ENCODE measurements around the gene PRPF8. TPM values are rescaled to one million over a fixed set of nuclear protein-coding genes. Genes with fewer than 3 reads are reported as not detected.

Gene PRPF8
- 100 to 1,000 TPM; 332 to 390 TPM for total RNA-seq

GRCh38 chr17:1684378-1685189 lies at the start of gene PRPF8:
Gene PRPF8 (minus strand): TSS chr17:1684867. CDS start chr17:1684571, 296 bp downstream.
- no peaks in the 10 kb centered on the region for H3K9me3 Mint-ChIP-seq
- H3K36me3 Mint-ChIP-seq (ENCODE audit: insufficient read depth in 2 of 2), result peaks cover 21 to 41% of the 10 kb centered on the region in 2 donors
- peak within 1 kb of the TSS; percentile 98 to 100 for H3K4me3 Mint-ChIP-seq
- H3K27me3 Mint-ChIP-seq (ENCODE audit: low read depth), result no peaks in the 10 kb centered on the region
- peak; percentile 99 to 100 for ATAC-seq (replicated peaks in 1 of 2)
- DNase-seq, result peak; percentile 98 to 99
- peak within 1 kb of the TSS; percentile 98 for H3K27ac Mint-ChIP-seq
- H3K4me1 Mint-ChIP-seq (ENCODE audit: low read depth), result peaks cover 40% of the 10 kb centered on the region

- ATAC-seq (replicated peaks in 1 of 2) (no peak), DNase-seq (no peak)
- Mint-ChIP-seq H3K4me3 (no peak overlapping the region), H3K4me1 (ENCODE audit: low read depth) (peaks cover 23% of the 10 kb centered on the region), H3K27me3 (ENCODE audit: low read depth) (no peaks in the 10 kb centered on the region), H3K27ac (no peak overlapping the region), H3K9me3 (no peaks in the 10 kb centered on the region), H3K36me3 (ENCODE audit: insufficient read depth in 2 of 2) (no peaks in the 10 kb centered on the region)
Measured at GRCh38 chr17:1733759-1734158, 49.1 kb upstream of the PRPF8 start.

GRCh38 chr17:1732833-1733321 lies 48.2 kb upstream of the PRPF8 start:
- H3K36me3 Mint-ChIP-seq (ENCODE audit: insufficient read depth in 2 of 2), result no peaks in the 10 kb centered on the region
- H3K4me3 Mint-ChIP-seq, result no peak overlapping the region

GRCh38 chr17:1732241-1732832 lies 47.7 kb upstream of the PRPF8 start:
- DNase-seq (no peak), ATAC-seq (replicated peaks in 1 of 2) (no peak)
- H3K4me3 Mint-ChIP-seq, result no peak overlapping the region
- H3K27ac Mint-ChIP-seq, result no peak overlapping the region
- H3K9me3 Mint-ChIP-seq, result no peaks in the 10 kb centered on the region
- no peaks in the 10 kb centered on the region for H3K36me3 Mint-ChIP-seq (ENCODE audit: insufficient read depth in 2 of 2)
- H3K27me3 Mint-ChIP-seq (ENCODE audit: low read depth), result no peaks in the 10 kb centered on the region
- H3K4me1 Mint-ChIP-seq (ENCODE audit: low read depth), result peaks cover 27% of the 10 kb centered on the region

More at GRCh38 chr17:1732833-1733321, 48.2 kb upstream of the PRPF8 start:
- Mint-ChIP-seq H3K27me3 (ENCODE audit: low read depth) (no peaks in the 10 kb centered on the region), H3K27ac (no peak overlapping the region), H3K4me1 (ENCODE audit: low read depth) (peaks cover 30% of the 10 kb centered on the region), H3K9me3 (no peaks in the 10 kb centered on the region)
- DNase-seq (no peak), ATAC-seq (replicated peaks in 1 of 2) (no peak)

GRCh38 chr17:1731194-1731506 lies 46.5 kb upstream of the PRPF8 start:
- Mint-ChIP-seq H3K36me3 (ENCODE audit: insufficient read depth in 2 of 2) (no peaks in the 10 kb centered on the region), H3K27ac (no peak overlapping the region), H3K27me3 (ENCODE audit: low read depth) (no peaks in the 10 kb centered on the region), H3K4me3 (no peak overlapping the region), H3K4me1 (ENCODE audit: low read depth) (peaks cover 16% of the 10 kb centered on the region), H3K9me3 (no peaks in the 10 kb centered on the region)
- ATAC-seq (replicated peaks in 1 of 2), result no peak
- DNase-seq, result no peak

- H3K4me3 Mint-ChIP-seq, result no peak overlapping the region
- H3K4me1 Mint-ChIP-seq (ENCODE audit: low read depth), result peaks cover 19% of the 10 kb centered on the region
- H3K27me3 Mint-ChIP-seq (ENCODE audit: low read depth), result no peaks in the 10 kb centered on the region
- no peak overlapping the region for H3K27ac Mint-ChIP-seq
- no peak for DNase-seq
- H3K9me3 Mint-ChIP-seq, result no peaks in the 10 kb centered on the region
- H3K36me3 Mint-ChIP-seq (ENCODE audit: insufficient read depth in 2 of 2), result no peaks in the 10 kb centered on the region
- peak in 1 of 2 donors; percentile 13 for ATAC-seq (replicated peaks in 1 of 2)
Measured at GRCh38 chr17:1730326-1731193, 45.9 kb upstream of the PRPF8 start.

- no peak for DNase-seq
- no peak for ATAC-seq (replicated peaks in 1 of 2)
- no peaks in the 10 kb centered on the region for H3K36me3 Mint-ChIP-seq (ENCODE audit: insufficient read depth in 2 of 2)
- no peak overlapping the region for H3K4me3 Mint-ChIP-seq
- H3K27me3 Mint-ChIP-seq (ENCODE audit: low read depth), result no peaks in the 10 kb centered on the region
- H3K27ac Mint-ChIP-seq, result peak overlapping the region; percentile 42
- H3K9me3 Mint-ChIP-seq, result no peaks in the 10 kb centered on the region
- peaks cover 22% of the 10 kb centered on the region for H3K4me1 Mint-ChIP-seq (ENCODE audit: low read depth)
Measured at GRCh38 chr17:1729966-1730325, 45.3 kb upstream of the PRPF8 start.

- DNase-seq, result no peak
- H3K4me3 Mint-ChIP-seq, result no peak overlapping the region
- H3K4me1 Mint-ChIP-seq (ENCODE audit: low read depth), result peaks cover 32% of the 10 kb centered on the region
- no peaks in the 10 kb centered on the region for H3K36me3 Mint-ChIP-seq (ENCODE audit: insufficient read depth in 2 of 2)
- H3K27me3 Mint-ChIP-seq (ENCODE audit: low read depth), result no peaks in the 10 kb centered on the region
- no peaks in the 10 kb centered on the region for H3K9me3 Mint-ChIP-seq
- ATAC-seq (replicated peaks in 1 of 2), result no peak
- H3K27ac Mint-ChIP-seq, result no peak overlapping the region
Measured at GRCh38 chr17:1727876-1728630, 43.4 kb upstream of the PRPF8 start.

- Mint-ChIP-seq H3K4me1 (ENCODE audit: low read depth) (peaks cover 38% of the 10 kb centered on the region), H3K27me3 (ENCODE audit: low read depth) (no peaks in the 10 kb centered on the region), H3K27ac (no peak overlapping the region), H3K36me3 (ENCODE audit: insufficient read depth in 2 of 2) (no peaks in the 10 kb centered on the region), H3K4me3 (no peak overlapping the region), H3K9me3 (no peaks in the 10 kb centered on the region)
- no peak for DNase-seq
- no peak for ATAC-seq (replicated peaks in 1 of 2)
Measured at GRCh38 chr17:1727258-1727789, 42.7 kb upstream of the PRPF8 start.

GRCh38 chr17:1726626-1727257 lies 42.1 kb upstream of the PRPF8 start:
- no peak for ATAC-seq (replicated peaks in 1 of 2)
- Mint-ChIP-seq H3K4me1 (ENCODE audit: low read depth) (peaks cover 38% of the 10 kb centered on the region), H3K4me3 (peak overlapping the region in 1 of 2 donors; percentile 37)

GRCh38 chr17:1725642-1726511 lies 41.2 kb upstream of the PRPF8 start:
- Mint-ChIP-seq H3K4me1 (ENCODE audit: low read depth) (peaks cover 38% of the 10 kb centered on the region), H3K4me3 (peak overlapping the region; percentile 78 to 82), H3K27ac (no peak overlapping the region), H3K27me3 (ENCODE audit: low read depth) (no peaks in the 10 kb centered on the region), H3K36me3 (ENCODE audit: insufficient read depth in 2 of 2) (no peaks in the 10 kb centered on the region), H3K9me3 (no peaks in the 10 kb centered on the region)
- ATAC-seq (replicated peaks in 1 of 2), result no peak
- no peak for DNase-seq

More at GRCh38 chr17:1726626-1727257, 42.1 kb upstream of the PRPF8 start:
- Mint-ChIP-seq H3K27ac (no peak overlapping the region), H3K36me3 (ENCODE audit: insufficient read depth in 2 of 2) (no peaks in the 10 kb centered on the region), H3K9me3 (no peaks in the 10 kb centered on the region), H3K27me3 (ENCODE audit: low read depth) (no peaks in the 10 kb centered on the region)
- DNase-seq, result no peak
